Fibroblast of villous mesenchyme (primary cell): ENCODE measurements around the gene FRRS1. TPM values are rescaled to one million over a fixed set of nuclear protein-coding genes. Genes with fewer than 3 reads are reported as not detected.
"Not testable (repeated sequence)": the region's sequence is repeated elsewhere in the genome, so short reads cannot be mapped to it uniquely, and the experiment has no call there.

Experiments
- DNase-seq: peaks from one replicate; pipeline ENCODE4 v3.0.0-alpha.2; 2010; ENCODE audit warnings: low read depth
- H3K4me3 ChIP-seq: 2 replicates; pipeline ENCODE4 v1.5.1; 2011; ENCODE audit warnings: low read depth, mild to moderate bottlenecking, low read length
- CTCF ChIP-seq: IDR thresholded peaks from 2 replicates; pipeline ENCODE4 v1.5.1; 2012; ENCODE audit warnings: low read depth, mild to moderate bottlenecking, low read length; ENCODE audit not compliant: insufficient read depth
- total RNA-seq: library from RNA; depleted of rRNA; stranded (reverse); fragments of >200 nt; gene quantifications from 2 replicates; pipeline ENCODE4 v1.2.3, GENCODE V29; 2012

FRRS1 gene
- total RNA-seq, 1 donor = 20.7 TPM

- H3K4me3 ChIP-seq = no peak overlapping the region
- DNase-seq = no peak
- TF ChIP-seq CTCF = no peak
Measured at GRCh38 chr1:99759518-99760160, 6.8 kb downstream of the FRRS1 start.

- peak; percentile 3 for DNase-seq
- H3K4me3 ChIP-seq = not testable (repeated sequence)
Measured at GRCh38 chr1:99758686-99759517, 7.5 kb downstream of the FRRS1 start.

- H3K4me3 ChIP-seq = no peak overlapping the region
- no peak for DNase-seq
Measured at GRCh38 chr1:99758073-99758511, 8.3 kb downstream of the FRRS1 start.

GRCh38 chr1:99756598-99756997 lies 9.8 kb downstream of the FRRS1 start:
- H3K4me3 ChIP-seq = no peak overlapping the region
- TF ChIP-seq CTCF = no peak
- DNase-seq = peak; percentile 70

More at GRCh38 chr1:99758073-99758511, 8.3 kb downstream of the FRRS1 start:
- TF ChIP-seq CTCF = no peak

GRCh38 chr1:99755664-99756063 lies 10.8 kb downstream of the FRRS1 start:
- no peak overlapping the region for H3K4me3 ChIP-seq
- no peak for TF ChIP-seq CTCF
- peak; percentile 2 for DNase-seq

- no peak overlapping the region for H3K4me3 ChIP-seq
- no peak for TF ChIP-seq CTCF
- no peak for DNase-seq
Measured at GRCh38 chr1:99754697-99755096, 11.7 kb downstream of the FRRS1 start.

- no peak for DNase-seq
- TF ChIP-seq CTCF = no peak
Measured at GRCh38 chr1:99754055-99754626, 12.3 kb downstream of the FRRS1 start.

More at GRCh38 chr1:99754055-99754626, 12.3 kb downstream of the FRRS1 start:
- H3K4me3 ChIP-seq = no peak overlapping the region
